ENCODE measurements around the gene SLC37A4.

DNA sequence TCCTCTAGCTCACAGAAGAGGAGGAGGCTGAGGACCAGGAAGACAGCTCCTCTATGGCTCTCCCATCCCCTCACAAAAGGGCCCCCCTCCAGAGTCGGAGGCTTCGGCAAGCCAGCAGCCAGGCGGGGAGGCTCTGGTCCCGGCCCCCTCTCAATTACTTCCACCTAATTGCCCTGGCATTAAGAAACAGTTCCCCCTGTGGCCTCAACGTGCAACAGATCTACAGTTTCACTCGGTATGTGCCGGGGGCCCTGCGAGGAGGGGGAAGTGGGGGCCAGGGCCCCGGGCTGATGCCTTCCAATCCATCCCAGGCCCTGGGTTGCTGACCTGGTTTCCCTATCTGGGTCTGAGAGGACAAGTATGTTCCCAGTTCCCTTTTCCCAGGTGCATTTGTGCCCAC, 51.2 kb downstream of the SLC37A4 start:
- TF ChIP-seq, protein P1, sequence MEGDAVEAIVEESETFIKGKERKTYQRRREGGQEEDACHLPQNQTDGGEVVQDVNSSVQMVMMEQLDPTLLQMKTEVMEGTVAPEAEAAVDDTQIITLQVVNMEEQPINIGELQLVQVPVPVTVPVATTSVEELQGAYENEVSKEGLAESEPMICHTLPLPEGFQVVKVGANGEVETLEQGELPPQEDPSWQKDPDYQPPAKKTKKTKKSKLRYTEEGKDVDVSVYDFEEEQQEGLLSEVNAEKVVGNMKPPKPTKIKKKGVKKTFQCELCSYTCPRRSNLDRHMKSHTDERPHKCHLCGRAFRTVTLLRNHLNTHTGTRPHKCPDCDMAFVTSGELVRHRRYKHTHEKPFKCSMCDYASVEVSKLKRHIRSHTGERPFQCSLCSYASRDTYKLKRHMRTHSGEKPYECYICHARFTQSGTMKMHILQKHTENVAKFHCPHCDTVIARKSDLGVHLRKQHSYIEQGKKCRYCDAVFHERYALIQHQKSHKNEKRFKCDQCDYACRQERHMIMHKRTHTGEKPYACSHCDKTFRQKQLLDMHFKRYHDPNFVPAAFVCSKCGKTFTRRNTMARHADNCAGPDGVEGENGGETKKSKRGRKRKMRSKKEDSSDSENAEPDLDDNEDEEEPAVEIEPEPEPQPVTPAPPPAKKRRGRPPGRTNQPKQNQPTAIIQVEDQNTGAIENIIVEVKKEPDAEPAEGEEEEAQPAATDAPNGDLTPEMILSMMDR (IDR thresholded peaks at IDR 0.05): no peak
- TF ChIP-seq POLR2A (IDR thresholded peaks at IDR 0.05): no peak
